ENCODE results near the gene SYNDIG1. TPM values are rescaled to one million over a fixed set of nuclear protein-coding genes. Genes with fewer than 3 reads are reported as not detected.

SYNDIG1 gene
- polyA plus RNA-seq, 1 of the 3 experiments (the other 2 are of a cell fraction) = not detected

GRCh38 chr20:24605937-24606455, 136.6 kb downstream of the SYNDIG1 start (continued):
- no peak for TF ChIP-seq USF1 (IDR thresholded peaks at IDR 0.05; ENCODE audit: borderline replicate concordance, low read depth)
- TF ChIP-seq FOXJ3 (CRISPR knock-in tag; IDR thresholded peaks at IDR 0.05) = no peak
- TF ChIP-seq PBX3 (IDR thresholded peaks at IDR 0.05) = no peak
- no peak for TF ChIP-seq FOSL2 (IDR thresholded peaks at IDR 0.05; ENCODE audit: borderline replicate concordance, low read depth)
- TF ChIP-seq RCOR1 (IDR thresholded peaks at IDR 0.05; ENCODE audit: low read length) = no peak
- TF ChIP-seq CTCF (IDR thresholded peaks at IDR 0.05) = no peak
- no peak for TF ChIP-seq FOXM1 (IDR thresholded peaks at IDR 0.05; ENCODE audit: low read depth)
- TF ChIP-seq TEAD4 (IDR thresholded peaks at IDR 0.05; ENCODE audit: borderline replicate concordance, insufficient read depth) = no peak

- POLR2A ChIA-PET = no interaction called here
- Histone ChIP-seq H3K9me3 (no peaks in the 10 kb centered on the region), H3K79me2 (ENCODE audit: insufficient read depth) (no peaks in the 10 kb centered on the region), H3K4me2 (no peak overlapping the region), H3K36me3 (replicated peaks in 1 of 2; ENCODE audit: control insufficient read depth in 1 of 2, insufficient read depth in 2 of 2, low read length in 1 of 2) (no peaks in the 10 kb centered on the region), H3K9ac (no peak overlapping the region), H3F3A (replicated peaks; ENCODE audit: insufficient read depth) (no peaks in the 10 kb centered on the region), H4K20me1 (ENCODE audit: insufficient read depth) (no peaks in the 10 kb centered on the region), H3K27ac (ENCODE audit: low read depth in 2 of 2, low read length in 1 of 2) (no peak overlapping the region), H3K27me3 (ENCODE audit: insufficient read depth) (no peaks in the 10 kb centered on the region), H3K4me3 (ENCODE audit: low read depth in 2 of 2, low read length in 1 of 2) (no peak overlapping the region), H3K4me1 (ENCODE audit: control insufficient read depth in 1 of 2, insufficient read depth in 2 of 2, low read depth in 1 of 2, low read length in 1 of 2) (peaks cover 0 to 7% of the 10 kb centered on the region in 2 experiments; a peak in 1 of 4 replicates), H3K9me2 (no peaks in the 10 kb centered on the region), H2AFZ (ENCODE audit: low read depth) (no peak overlapping the region)
- no peak for DNase-seq
- WGBS (ENCODE audit: low lambda C conversion rate) = 36% methylated on average over 9 of the region's 12 CpGs
- TF ChIP-seq EP300 (IDR thresholded peaks at IDR 0.05; ENCODE audit: borderline replicate concordance in 1 of 2, low read depth in 1 of 2, low read length in 1 of 2) (no peak), TCF12 (IDR thresholded peaks at IDR 0.05) (no peak), RAD21 (IDR thresholded peaks at IDR 0.05; ENCODE audit: low read length) (no peak), POLR2AphosphoS5 (IDR thresholded peaks at IDR 0.05; ENCODE audit: low read depth, low read length) (no peak), NFIC (IDR thresholded peaks at IDR 0.05; ENCODE audit: borderline replicate concordance) (no peak), JUND (IDR thresholded peaks at IDR 0.05) (no peak), SMC3 (IDR thresholded peaks at IDR 0.05; ENCODE audit: low read depth, low read length) (no peak), RCOR1 (IDR thresholded peaks at IDR 0.05; ENCODE audit: low read length) (no peak), MXI1 (IDR thresholded peaks at IDR 0.05; ENCODE audit: low read depth, low read length) (no peak), CTCF (IDR thresholded peaks at IDR 0.05) (no peak), FOSL2 (IDR thresholded peaks at IDR 0.05; ENCODE audit: borderline replicate concordance, low read depth) (no peak), USF2 (IDR thresholded peaks at IDR 0.05; ENCODE audit: borderline replicate concordance, low read depth, low read length) (no peak), RFX5 (IDR thresholded peaks at IDR 0.05; ENCODE audit: low read length) (no peak)
- CTCF ChIA-PET = no interaction called here
Observed at GRCh38 chr20:24607402-24607801, 138.0 kb downstream of the SYNDIG1 start.

Measured in SK-N-SH (cell line).